Bronchial epithelial cell (primary cell): ENCODE data around the gene CFAP65. TPM values are rescaled to one million over a fixed set of nuclear protein-coding genes. Genes with fewer than 3 reads are reported as not detected.

Experiments used
- DNase-seq: peaks from one replicate; pipeline ENCODE4 v3.0.0-alpha.2; 2010; ENCODE audit warnings: low read depth
- FAIRE-seq: peaks from 2 replicates; lab custom pipeline; 2011; peaks lifted over from hg19 to GRCh38; lab: Jason Lieb, UNC
- H3K27me3 ChIP-seq: 2 replicates; pipeline ENCODE4 v1.5.1; 2011; ENCODE audit warnings: low read length; ENCODE audit not compliant: control insufficient read depth, insufficient read depth
- H3K36me3 ChIP-seq: 2 replicates; pipeline ENCODE4 v1.5.1; 2011; ENCODE audit warnings: low read length; ENCODE audit not compliant: control insufficient read depth, insufficient read depth
- H3K4me3 ChIP-seq: 2 replicates; pipeline ENCODE4 v1.5.1; 2011; ENCODE audit warnings: mild to moderate bottlenecking, low read depth, low read length, control low read depth
- total RNA-seq: library from RNA; depleted of rRNA; stranded (reverse); fragments of >200 nt; gene quantifications from 2 replicates; pipeline ENCODE4 v1.2.1, GENCODE V29; 2014
- TF ChIP-seq, protein P1 (sequence below): IDR thresholded peaks from 2 replicates; pipeline ENCODE4 v1.5.1; 2011; ENCODE audit warnings: mild to moderate bottlenecking, moderate library complexity, low read length, control low read depth, inconsistent platforms; ENCODE audit not compliant: insufficient read depth, severe bottlenecking

CFAP65 gene
- total RNA-seq, 1 donor from 2014 or later = not detected

GRCh38 chr2:218964041-218964771, 77.1 kb downstream of the CFAP65 start:
- DNase-seq (peak; percentile 91), FAIRE-seq (no peak)
- peaks cover 18% of the 10 kb centered on the region for H3K27me3 ChIP-seq
- no peak overlapping the region for H3K4me3 ChIP-seq
- H3K36me3 ChIP-seq = no peaks in the 10 kb centered on the region
- TF ChIP-seq, protein P1, sequence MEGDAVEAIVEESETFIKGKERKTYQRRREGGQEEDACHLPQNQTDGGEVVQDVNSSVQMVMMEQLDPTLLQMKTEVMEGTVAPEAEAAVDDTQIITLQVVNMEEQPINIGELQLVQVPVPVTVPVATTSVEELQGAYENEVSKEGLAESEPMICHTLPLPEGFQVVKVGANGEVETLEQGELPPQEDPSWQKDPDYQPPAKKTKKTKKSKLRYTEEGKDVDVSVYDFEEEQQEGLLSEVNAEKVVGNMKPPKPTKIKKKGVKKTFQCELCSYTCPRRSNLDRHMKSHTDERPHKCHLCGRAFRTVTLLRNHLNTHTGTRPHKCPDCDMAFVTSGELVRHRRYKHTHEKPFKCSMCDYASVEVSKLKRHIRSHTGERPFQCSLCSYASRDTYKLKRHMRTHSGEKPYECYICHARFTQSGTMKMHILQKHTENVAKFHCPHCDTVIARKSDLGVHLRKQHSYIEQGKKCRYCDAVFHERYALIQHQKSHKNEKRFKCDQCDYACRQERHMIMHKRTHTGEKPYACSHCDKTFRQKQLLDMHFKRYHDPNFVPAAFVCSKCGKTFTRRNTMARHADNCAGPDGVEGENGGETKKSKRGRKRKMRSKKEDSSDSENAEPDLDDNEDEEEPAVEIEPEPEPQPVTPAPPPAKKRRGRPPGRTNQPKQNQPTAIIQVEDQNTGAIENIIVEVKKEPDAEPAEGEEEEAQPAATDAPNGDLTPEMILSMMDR = no peak

- TF ChIP-seq, protein P1 = no peak
- H3K27me3 ChIP-seq = peaks cover 22% of the 10 kb centered on the region
- DNase-seq = peak; percentile 47
Measured at GRCh38 chr2:218963601-218964000, 77.7 kb downstream of the CFAP65 start.

DNA sequence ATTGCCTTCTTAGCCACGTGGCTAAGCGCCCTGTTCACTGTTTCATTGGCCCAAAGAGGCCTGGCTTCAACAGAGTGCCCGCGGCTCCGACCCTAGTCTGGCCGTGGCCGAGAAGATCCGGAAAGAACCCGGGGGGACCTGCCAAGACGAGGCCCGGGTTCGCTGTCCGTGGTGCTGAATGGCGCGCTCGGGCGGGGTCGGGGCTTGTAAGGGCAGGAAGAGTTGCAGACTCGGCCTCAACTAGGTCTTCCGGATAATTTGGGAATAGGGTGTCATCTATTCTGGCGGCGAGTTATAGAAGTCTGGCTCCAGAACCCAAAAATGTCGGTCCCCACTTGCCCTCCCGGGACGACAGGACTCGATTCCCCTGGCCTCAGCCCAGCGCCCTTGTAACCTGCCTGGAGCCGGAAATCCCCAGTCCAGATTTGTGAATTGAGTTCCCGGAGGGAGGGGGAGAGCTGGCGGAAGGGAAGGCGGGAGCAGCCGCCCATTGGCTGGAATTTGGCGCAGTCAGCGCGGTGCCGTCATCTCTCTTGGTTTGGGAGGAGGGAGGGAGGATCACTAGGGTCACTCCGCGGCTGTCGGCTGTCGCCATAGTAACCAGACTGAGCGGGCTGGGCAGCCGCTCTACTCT, 78.3 kb downstream of the CFAP65 start:
- no peaks in the 10 kb centered on the region for H3K36me3 ChIP-seq
- H3K27me3 ChIP-seq = peaks cover 21% of the 10 kb centered on the region
- peak overlapping the region; percentile 36 for H3K4me3 ChIP-seq
- peak; percentile 75 for DNase-seq
- no peak for FAIRE-seq
- TF ChIP-seq, protein P1 = no peak

More at GRCh38 chr2:218963601-218964000, 77.7 kb downstream of the CFAP65 start:
- no peak overlapping the region for H3K4me3 ChIP-seq
- no peak for FAIRE-seq
- H3K36me3 ChIP-seq = no peaks in the 10 kb centered on the region

DNA sequence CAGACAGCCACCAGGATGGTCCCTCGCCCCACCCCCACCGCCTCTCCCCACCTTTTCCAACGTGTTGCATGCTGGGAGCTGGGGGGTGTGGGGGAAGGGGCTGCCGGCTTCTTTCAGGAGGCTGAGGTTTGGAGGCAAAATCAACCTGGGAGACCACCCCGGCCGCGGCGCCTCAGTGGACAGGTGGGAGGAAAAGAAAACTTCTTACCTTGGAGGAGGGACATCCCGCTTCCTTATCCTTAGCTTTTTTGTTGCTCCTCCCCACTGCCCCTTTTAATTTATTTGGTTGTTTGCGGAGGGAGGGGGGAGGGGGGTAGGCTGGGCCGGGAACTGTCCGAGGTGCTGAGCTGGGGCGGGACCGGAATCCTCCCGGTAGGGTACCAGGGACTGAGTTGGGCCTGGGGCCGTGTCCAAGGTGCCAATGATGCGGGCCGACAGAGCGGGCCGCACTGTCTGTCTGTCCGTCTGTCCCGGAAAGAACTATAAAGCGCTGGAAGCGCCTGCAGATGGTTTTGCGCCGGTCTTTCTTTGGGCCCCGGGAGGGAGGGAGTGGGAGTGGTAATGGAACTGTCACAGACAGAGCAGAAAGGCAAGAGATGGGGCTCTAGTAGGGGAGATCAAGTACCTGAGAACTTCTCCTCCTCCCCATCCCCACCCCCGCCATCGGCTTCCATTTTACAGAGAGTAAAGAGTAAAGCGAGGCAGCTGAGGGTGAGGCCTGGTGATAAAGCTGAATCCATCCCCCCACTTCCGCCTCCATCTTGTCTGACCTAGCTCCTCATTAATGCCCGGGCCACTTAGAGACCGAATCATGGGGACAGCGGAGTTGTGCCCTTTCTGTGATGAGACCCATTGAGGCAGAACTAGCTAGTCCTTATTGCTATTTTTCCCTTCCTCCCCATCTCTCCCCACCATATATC, 79.4 kb downstream of the CFAP65 start:
- DNase-seq (no peak), FAIRE-seq (no peak)
- TF ChIP-seq, protein P1 = no peak
- peaks cover 20% of the 10 kb centered on the region for H3K27me3 ChIP-seq
- H3K36me3 ChIP-seq = no peaks in the 10 kb centered on the region
- no peak overlapping the region for H3K4me3 ChIP-seq

DNA sequence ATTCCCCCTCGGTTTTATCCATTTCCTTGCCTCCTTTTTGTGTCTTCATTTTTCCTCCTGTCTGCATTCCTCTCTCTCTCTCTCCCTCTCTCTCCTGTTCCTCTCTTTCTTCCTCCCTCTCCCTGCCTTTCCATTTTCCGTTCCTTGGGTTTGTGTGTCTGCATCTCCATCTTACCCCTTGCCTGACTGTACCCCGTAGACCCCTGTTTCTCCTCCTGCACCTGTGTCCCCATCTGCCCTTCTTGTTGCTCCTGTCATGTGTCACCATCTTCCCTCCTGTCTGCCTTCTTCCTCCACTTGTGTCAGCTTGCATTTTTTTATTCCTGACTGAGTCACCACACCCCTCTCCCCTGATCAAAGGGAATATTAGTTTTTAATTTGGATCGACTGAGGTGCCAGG, 80.1 kb downstream of the CFAP65 start:
- Histone ChIP-seq H3K36me3 (no peaks in the 10 kb centered on the region), H3K27me3 (peaks cover 22% of the 10 kb centered on the region), H3K4me3 (no peak overlapping the region)
- no peak for FAIRE-seq
- DNase-seq = no peak
- TF ChIP-seq, protein P1 = no peak
